Activated T-helper 1 cell treated with anti-CD3 and anti-CD28 coated beads, Interleukin-12 subunit alpha, Interleukin-12 subunit beta, Interleukin-2, Interleukin-4 antibody, amounts not matched to agents 30 ng/mL and 10 ng/mL and 1 ng/mL, durations not matched to agents 14 hours and 24 hours and 36 hours (primary cell): ENCODE measurements around the gene FRMD7. TPM values are rescaled to one million over a fixed set of nuclear protein-coding genes. Genes with fewer than 3 reads are reported as not detected.

Source experiments
- DNase-seq: peaks from one replicate; pipeline ENCODE4 v3.0.0; 2021; ENCODE audit warnings: low spot score
- H3K27ac Mint-ChIP-seq: one replicate; pipeline ENCODE4 v1.8.0; 2021; ENCODE audit warnings: mild to moderate bottlenecking, mixed read lengths
- H3K27me3 Mint-ChIP-seq: one replicate; pipeline ENCODE4 v1.8.0; 2022; ENCODE audit warnings: mild to moderate bottlenecking, moderate library complexity, mixed read lengths; ENCODE audit not compliant: insufficient read depth
- H3K36me3 Mint-ChIP-seq: one replicate; pipeline ENCODE4 v1.8.0; 2021; ENCODE audit warnings: low read depth, mixed read lengths
- H3K4me1 Mint-ChIP-seq: one replicate; pipeline ENCODE4 v1.8.0; 2021; ENCODE audit warnings: low read depth, mixed read lengths
- H3K4me3 Mint-ChIP-seq: one replicate; pipeline ENCODE4 v1.8.0; 2021; ENCODE audit warnings: mild to moderate bottlenecking, moderate library complexity, mixed read lengths
- H3K9me3 Mint-ChIP-seq: one replicate; pipeline ENCODE4 v1.8.0; 2021; ENCODE audit warnings: mixed read lengths
- intact Hi-C: fragments of 100-400 bp; cut with micrococcal nuclease; formaldehyde crosslinking; loops from one replicate; pipeline ENCODE4 v1.15.1; 2024
- total RNA-seq: library from RNA; stranded (reverse); gene quantifications from 2 replicates; pipeline ENCODE4 v1.2.3, GENCODE V29; 2022

The FRMD7 gene
- total RNA-seq, 1 donor from 2014 or later = not detected

DNA sequence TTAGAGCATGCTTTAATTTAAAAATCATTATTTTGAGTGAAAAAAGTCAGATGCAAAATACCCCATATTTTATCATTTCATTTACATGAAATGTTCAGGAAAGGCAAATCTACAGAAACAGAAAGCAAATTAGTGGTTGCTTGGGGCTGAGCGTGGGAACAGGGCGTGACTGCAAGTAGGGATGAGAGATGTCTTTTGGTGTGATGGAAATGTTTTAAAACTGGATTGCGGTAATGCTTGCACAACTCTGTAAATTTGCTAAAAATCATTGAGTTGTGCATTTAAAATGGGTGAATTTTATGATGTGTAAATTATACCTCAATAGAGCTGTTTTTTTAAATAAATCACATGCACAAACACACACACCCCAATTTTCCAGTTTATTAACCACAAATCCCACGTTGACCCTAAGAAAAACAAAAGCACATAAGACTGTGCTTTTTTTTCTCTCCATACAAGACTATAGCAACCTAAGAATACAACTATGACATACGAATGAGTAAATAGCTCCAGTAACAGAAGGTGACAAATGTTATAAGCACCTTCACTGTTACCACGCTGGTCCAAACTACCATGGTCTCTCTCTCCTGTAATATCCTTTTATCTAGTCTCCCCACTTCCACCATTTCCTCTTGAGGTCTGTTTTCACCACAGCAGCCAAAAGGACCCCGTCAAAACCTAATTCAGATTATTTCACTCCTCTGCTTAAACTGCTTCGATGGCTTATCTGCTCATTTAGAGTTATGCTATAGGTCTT is 37.2 kb downstream of the FRMD7 start:
- Mint-ChIP-seq H3K4me3 (no peak overlapping the region), H3K27me3 (no peaks in the 10 kb centered on the region), H3K36me3 (no peaks in the 10 kb centered on the region), H3K4me1 (peaks cover 11% of the 10 kb centered on the region), H3K27ac (peak overlapping the region; percentile 29), H3K9me3 (no peaks in the 10 kb centered on the region)
- DNase-seq = no peak
- intact Hi-C loops = loop anchor here (5.0 to 10.0 kb wide), 2 partner anchors 248 to 524 kb away; no protein-coding TSS in a partner anchor

DNA sequence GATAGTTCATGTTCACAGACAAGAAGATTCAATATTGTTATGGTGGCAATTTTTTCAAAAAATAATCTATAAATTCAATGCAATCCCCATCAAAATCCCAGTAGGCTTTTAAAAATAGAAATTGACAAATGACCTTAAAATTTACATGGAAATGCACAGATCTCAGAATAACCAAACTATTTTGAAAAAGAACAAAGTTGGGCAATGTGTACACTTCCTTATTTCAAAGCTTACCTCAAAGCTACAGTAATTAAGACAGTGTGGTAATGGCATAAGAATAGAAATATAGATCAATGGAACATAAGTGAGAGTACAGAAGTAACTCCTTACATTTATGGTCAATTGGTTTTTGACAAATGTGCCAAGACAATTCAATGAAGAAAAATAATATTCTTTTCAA is 39.0 kb downstream of the FRMD7 start:
- no peak for DNase-seq
- H3K27me3 Mint-ChIP-seq = no peaks in the 10 kb centered on the region
- intact Hi-C loops = no loop called here
- H3K4me1 Mint-ChIP-seq = peaks cover 11% of the 10 kb centered on the region
- H3K36me3 Mint-ChIP-seq = no peaks in the 10 kb centered on the region
- no peak overlapping the region for H3K4me3 Mint-ChIP-seq
- H3K27ac Mint-ChIP-seq = no peak overlapping the region
- H3K9me3 Mint-ChIP-seq = no peaks in the 10 kb centered on the region

DNA sequence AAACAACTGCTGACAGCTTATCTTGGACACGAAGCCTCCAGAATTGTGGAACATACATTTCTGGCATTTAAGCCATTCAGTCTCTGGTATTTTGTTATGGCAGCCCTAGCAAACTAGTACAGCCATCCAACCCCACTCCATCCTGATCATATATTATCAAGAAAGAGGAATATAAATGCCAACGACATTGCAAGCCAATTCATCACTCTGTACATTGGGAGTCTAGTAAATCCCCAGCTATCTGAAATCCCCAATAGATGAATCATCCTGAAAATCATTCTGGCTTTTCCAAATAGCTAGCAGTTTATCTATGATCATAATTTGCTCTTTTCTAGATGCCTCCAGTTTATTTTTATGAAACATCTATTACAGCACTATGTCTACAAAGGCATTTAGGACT is 41.1 kb downstream of the FRMD7 start:
- intact Hi-C loops = no loop called here
- Mint-ChIP-seq H3K4me1 (peaks cover 11% of the 10 kb centered on the region), H3K27ac (no peak overlapping the region), H3K9me3 (no peaks in the 10 kb centered on the region), H3K4me3 (no peak overlapping the region), H3K36me3 (no peaks in the 10 kb centered on the region), H3K27me3 (no peaks in the 10 kb centered on the region)
- DNase-seq = no peak

DNA sequence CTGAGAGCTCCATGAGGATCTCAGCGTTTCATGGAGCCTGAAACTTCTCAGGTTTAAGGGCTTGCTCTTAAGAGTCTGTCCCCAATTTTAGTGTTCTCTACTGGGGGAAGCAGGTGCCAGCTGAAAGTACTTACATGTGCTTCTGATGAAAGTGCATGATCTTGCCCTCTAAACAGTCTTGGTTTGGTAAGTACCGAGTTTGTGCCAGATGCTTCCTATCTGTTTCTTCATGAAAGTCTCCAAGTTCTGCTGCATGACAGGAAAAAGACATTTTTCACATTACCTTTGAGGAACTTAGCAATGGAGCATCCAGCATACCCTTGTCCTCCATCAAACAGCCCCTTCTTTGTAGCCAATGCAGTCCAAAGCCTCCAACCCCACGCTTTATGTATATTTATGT is 42.0 kb downstream of the FRMD7 start:
- peaks cover 6% of the 10 kb centered on the region for H3K4me1 Mint-ChIP-seq
- no peaks in the 10 kb centered on the region for H3K9me3 Mint-ChIP-seq
- no peak for DNase-seq
- no peaks in the 10 kb centered on the region for H3K27me3 Mint-ChIP-seq
- H3K4me3 Mint-ChIP-seq = no peak overlapping the region
- intact Hi-C loops = no loop called here
- no peak overlapping the region for H3K27ac Mint-ChIP-seq
- H3K36me3 Mint-ChIP-seq = no peaks in the 10 kb centered on the region

DNA sequence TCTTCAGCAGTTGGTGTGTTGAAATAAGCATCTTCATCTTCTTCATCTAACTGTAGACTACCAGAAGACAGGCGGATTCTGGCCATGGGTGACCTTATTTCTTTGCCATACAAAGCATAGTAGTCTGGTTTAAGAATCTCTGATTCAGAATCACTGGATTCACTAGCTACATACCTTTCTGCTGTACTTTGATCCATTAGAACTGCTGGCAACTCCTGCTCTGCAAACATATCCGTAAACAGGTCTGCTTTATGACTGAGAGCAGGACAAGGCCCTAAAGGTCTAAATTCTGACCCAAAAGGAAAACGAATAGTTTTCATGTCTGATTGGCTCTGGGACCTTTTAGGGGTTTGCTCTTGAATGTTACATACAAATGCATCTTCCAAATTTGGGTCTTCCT is 49.9 kb downstream of the FRMD7 start:
- Mint-ChIP-seq H3K36me3 (peaks cover 2% of the 10 kb centered on the region), H3K9me3 (no peaks in the 10 kb centered on the region), H3K27ac (no peak overlapping the region), H3K4me3 (no peak overlapping the region), H3K4me1 (no peaks in the 10 kb centered on the region), H3K27me3 (no peaks in the 10 kb centered on the region)
- intact Hi-C loops = no loop called here
- no peak for DNase-seq

DNA sequence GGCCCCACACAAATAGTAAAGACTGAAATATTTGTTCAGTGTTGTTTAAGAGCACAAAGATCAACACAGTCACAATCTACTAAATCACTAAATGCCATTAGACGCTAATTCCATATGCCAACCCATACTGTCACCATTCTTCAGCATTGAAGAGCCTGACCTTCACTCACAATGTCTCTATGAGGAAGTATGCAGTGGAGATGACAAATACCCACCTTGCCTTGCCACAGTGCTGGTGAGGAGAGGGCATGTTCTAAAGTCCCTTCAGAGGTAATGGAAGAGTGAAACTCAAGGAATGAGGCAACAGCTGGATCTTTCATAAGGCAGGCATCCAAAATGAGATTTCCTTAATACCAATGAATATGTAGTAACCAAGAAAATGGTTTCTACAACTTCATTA is 50.4 kb downstream of the FRMD7 start:
- Mint-ChIP-seq H3K36me3 (peaks cover 4% of the 10 kb centered on the region), H3K27ac (no peak overlapping the region), H3K9me3 (no peaks in the 10 kb centered on the region), H3K27me3 (no peaks in the 10 kb centered on the region), H3K4me1 (no peaks in the 10 kb centered on the region), H3K4me3 (no peak overlapping the region)
- DNase-seq = no peak
- intact Hi-C loops = no loop called here

DNA sequence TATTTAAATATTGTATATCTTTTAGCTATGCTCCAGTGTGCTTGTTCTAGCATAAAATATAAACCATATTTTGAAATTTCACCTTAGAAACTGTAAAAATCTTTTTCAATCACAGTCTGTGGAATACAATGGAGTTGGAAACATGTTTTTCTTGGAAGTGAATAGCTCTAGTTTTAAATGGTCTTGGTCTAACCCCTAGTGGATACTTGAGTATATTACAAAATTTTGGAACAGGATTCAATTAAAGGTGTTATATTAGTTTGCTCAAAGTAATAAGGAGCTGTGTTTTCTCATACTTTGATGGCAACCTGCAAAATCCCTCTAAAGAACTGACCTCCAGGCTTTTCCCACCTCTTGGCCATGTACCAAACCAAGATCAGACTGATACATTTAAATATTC is 56.6 kb downstream of the FRMD7 start:
- Mint-ChIP-seq H3K9me3 (no peaks in the 10 kb centered on the region), H3K4me3 (no peak overlapping the region), H3K27me3 (no peaks in the 10 kb centered on the region), H3K36me3 (peaks cover 7% of the 10 kb centered on the region), H3K4me1 (no peaks in the 10 kb centered on the region), H3K27ac (no peak overlapping the region)
- intact Hi-C loops = loop anchor here (1.0 kb wide), 1 partner anchor 230 kb away; no protein-coding TSS in a partner anchor
- no peak for DNase-seq

DNA sequence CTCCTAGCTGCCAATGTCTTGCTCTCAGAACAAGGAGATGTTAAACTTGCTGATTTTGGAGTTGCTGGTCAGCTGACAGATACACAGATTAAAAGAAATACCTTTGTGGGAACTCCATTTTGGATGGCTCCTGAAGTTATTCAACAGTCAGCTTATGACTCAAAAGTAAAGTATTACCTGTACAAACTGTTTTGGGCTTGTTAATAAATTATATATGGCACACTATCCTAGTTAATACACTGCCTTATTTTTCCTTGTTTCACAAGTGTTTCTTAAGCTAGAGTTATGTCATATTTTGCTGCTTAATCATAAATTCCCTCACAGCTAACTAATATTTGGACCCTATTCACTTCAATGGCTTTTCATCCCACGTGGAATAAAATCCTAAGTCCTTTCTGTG is 59.4 kb downstream of the FRMD7 start:
- Mint-ChIP-seq H3K27ac (no peak overlapping the region), H3K36me3 (peaks cover 7% of the 10 kb centered on the region), H3K4me1 (no peaks in the 10 kb centered on the region), H3K9me3 (no peaks in the 10 kb centered on the region), H3K27me3 (no peaks in the 10 kb centered on the region), H3K4me3 (no peak overlapping the region)
- intact Hi-C loops = no loop called here
- no peak for DNase-seq

DNA sequence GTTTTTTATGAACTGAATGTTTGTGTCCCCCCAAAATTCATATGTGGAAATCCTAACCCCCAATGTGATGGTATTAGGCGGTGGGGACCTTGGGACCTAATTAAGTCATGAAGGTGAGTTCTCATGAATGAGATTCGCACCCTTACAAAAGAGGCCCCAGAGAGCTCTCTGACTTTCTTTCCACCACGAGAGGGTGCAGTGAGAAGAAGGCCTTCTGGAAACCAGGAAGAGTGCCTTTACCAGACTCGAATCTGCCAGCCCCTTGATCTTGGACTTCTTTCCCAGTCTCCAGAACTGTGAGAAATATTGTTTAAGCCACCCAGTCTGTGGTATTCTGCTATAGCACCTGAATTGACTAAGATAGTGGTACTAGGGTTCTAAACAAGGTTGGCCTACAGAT is 64.0 kb downstream of the FRMD7 start:
- DNase-seq = no peak
- Mint-ChIP-seq H3K4me3 (no peak overlapping the region), H3K9me3 (no peaks in the 10 kb centered on the region), H3K4me1 (no peaks in the 10 kb centered on the region), H3K27me3 (no peaks in the 10 kb centered on the region), H3K27ac (no peak overlapping the region), H3K36me3 (peaks cover 6% of the 10 kb centered on the region)
- intact Hi-C loops = no loop called here

DNA sequence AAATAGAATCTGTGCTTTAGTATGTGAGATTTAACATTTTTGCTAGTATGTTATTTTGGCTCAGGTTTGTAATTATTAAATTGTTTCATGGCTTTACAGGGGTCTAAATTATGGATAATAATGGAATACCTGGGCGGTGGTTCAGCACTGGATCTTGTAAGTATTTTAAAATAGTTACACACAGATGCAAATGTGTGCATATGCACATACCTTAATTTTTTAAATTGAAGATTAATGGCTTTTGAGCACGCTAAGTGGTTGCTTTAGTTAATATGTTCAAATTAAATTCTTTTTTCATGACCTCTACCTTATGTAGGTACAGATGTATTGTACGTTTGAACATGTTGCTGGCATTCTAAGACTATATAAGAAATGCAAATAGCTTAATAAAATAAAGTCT is 64.5 kb downstream of the FRMD7 start:
- Mint-ChIP-seq H3K4me3 (no peak overlapping the region), H3K27ac (no peak overlapping the region), H3K36me3 (peaks cover 2% of the 10 kb centered on the region), H3K4me1 (no peaks in the 10 kb centered on the region), H3K27me3 (no peaks in the 10 kb centered on the region), H3K9me3 (no peaks in the 10 kb centered on the region)
- intact Hi-C loops = no loop called here
- no peak for DNase-seq

DNA sequence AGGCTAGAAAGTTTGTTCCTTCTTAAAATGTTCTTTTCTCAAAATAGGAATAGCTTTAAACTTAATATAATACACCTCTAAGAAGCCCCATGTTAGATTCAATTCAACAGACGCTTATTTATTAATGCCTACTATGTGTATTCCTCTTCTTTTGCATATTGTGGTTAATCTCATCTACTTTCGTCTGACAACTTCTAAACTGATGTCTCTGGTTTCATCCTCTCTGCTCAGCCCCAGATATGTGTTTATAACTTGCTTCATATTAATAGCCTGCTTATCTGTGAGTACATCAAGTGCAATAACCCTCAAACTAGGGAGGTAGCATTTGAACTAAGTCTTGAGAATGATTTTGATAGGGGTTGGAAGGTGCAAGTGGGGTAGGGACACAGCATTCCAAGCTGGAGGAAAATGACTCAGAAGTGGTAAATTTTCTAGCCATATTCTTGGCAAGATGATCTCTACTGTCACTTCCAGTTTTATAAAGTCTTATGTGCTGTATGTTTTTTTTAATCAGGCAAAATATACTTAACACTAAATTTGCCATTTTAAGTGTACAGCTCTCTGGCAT is 67.8 kb downstream of the FRMD7 start:
- intact Hi-C loops = loop anchor here (5.0 kb wide), 1 partner anchor 38 kb away; the partner anchor contains the start of gene STK26
- Mint-ChIP-seq H3K4me3 (no peak overlapping the region), H3K4me1 (no peaks in the 10 kb centered on the region), H3K36me3 (peaks cover 6% of the 10 kb centered on the region), H3K27me3 (no peaks in the 10 kb centered on the region), H3K9me3 (no peaks in the 10 kb centered on the region), H3K27ac (no peak overlapping the region)
- no peak for DNase-seq

DNA sequence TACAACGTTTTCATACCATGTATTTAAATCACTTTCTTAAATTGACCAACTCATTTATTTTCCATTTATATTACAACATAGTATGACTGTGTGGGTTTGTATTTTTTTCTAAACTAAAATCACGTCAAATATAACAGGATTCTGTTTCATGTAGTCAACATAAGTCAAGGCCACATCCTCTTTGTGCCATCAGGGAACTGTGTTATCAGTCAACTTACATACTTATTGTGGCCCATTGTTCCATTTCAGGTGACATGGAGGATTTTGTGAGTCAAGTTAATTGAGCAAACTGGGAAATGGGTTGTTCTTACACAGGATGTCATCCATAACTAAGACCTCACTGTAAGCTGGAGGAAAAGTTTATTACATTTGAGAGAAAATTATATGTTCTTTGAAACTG is 68.8 kb downstream of the FRMD7 start:
- H3K4me1 Mint-ChIP-seq = no peaks in the 10 kb centered on the region
- H3K4me3 Mint-ChIP-seq = no peak overlapping the region
- H3K36me3 Mint-ChIP-seq = peaks cover 6% of the 10 kb centered on the region

DNA sequence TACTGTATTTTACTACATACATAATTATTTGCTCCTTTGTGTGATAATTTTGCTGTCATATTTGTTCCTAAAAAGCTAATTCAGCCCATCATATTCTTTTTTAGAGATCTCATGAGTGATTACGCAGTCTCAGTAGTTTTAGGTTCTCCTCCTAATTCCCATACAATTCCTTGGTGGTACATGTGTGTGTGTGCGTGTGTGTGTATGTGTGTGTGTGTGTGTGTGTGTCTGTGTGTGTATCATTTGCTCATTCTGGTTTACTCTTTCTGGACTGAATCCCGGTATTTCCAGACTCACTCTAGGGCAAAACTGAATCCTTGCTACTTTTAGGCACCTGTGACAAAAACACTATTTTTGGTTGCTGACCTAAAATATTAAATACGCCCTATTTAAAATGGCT is 69.8 kb downstream of the FRMD7 start:
- H3K27me3 Mint-ChIP-seq = no peaks in the 10 kb centered on the region
- intact Hi-C loops = loop anchor here (5.0 kb wide), 1 partner anchor 36 kb away; the partner anchor contains the start of gene STK26
- H3K36me3 Mint-ChIP-seq = peaks cover 6% of the 10 kb centered on the region
- H3K9me3 Mint-ChIP-seq = no peaks in the 10 kb centered on the region
- H3K4me3 Mint-ChIP-seq = no peak overlapping the region
- H3K27ac Mint-ChIP-seq = no peak overlapping the region
- peaks cover 2% of the 10 kb centered on the region for H3K4me1 Mint-ChIP-seq
- no peak for DNase-seq

More for the DNA sequence above, 68.8 kb downstream of the FRMD7 start:
- intact Hi-C loops = loop anchor here (5.0 kb wide), 1 partner anchor 37 kb away; the partner anchor contains the start of gene STK26
- DNase-seq = no peak
- no peak overlapping the region for H3K27ac Mint-ChIP-seq
- no peaks in the 10 kb centered on the region for H3K9me3 Mint-ChIP-seq
- no peaks in the 10 kb centered on the region for H3K27me3 Mint-ChIP-seq
